ENCODE data around the gene SLC25A40.

GRCh38 chr7:87853237-87853864, 22.8 kb downstream of the SLC25A40 start:
- TF ChIP-seq CTCF (IDR thresholded peaks at IDR 0.05) (no peak), NFIC (IDR thresholded peaks at IDR 0.05; ENCODE audit: borderline replicate concordance) (no peak), GABPA (IDR thresholded peaks at IDR 0.05; ENCODE audit: low read depth) (no peak), RAD21 (IDR thresholded peaks at IDR 0.05; ENCODE audit: low read length) (no peak), MAX (IDR thresholded peaks at IDR 0.05; ENCODE audit: low read depth) (no peak), TEAD4 (IDR thresholded peaks at IDR 0.05; ENCODE audit: borderline replicate concordance, insufficient read depth) (no peak)

All from SK-N-SH (cell line).